Rectal smooth muscle tissue (tissue), 1 donor: Measurements from ENCODE around the gene ACBD3.

Source experiments
- H3K27ac ChIP-seq: one replicate; pipeline ENCODE4 v1.7.0; 2013; ENCODE audit warnings: low read depth, low read length, inconsistent platforms
- H3K27me3 ChIP-seq: one replicate; pipeline ENCODE4 v1.7.0; 2013; ENCODE audit warnings: low read length; ENCODE audit not compliant: control insufficient read depth, insufficient read depth
- H3K36me3 ChIP-seq: one replicate; pipeline ENCODE4 v1.7.0; 2013; ENCODE audit warnings: low read length; ENCODE audit not compliant: control insufficient read depth, insufficient read depth
- H3K4me1 ChIP-seq: one replicate; pipeline ENCODE4 v1.7.0; 2013; ENCODE audit warnings: low read length; ENCODE audit not compliant: control insufficient read depth, insufficient read depth
- H3K4me3 ChIP-seq: one replicate; pipeline ENCODE4 v1.7.0; 2013; ENCODE audit warnings: low read length
- H3K9ac ChIP-seq: one replicate; pipeline ENCODE4 v1.7.0; 2013; ENCODE audit warnings: low read length

Gene ACBD3

GRCh38 chr1:226186124-226187018, at the start of gene ACBD3:
ACBD3 (minus strand) TSS chr1:226186741; CDS start chr1:226186675, 66 bp downstream.
- Histone ChIP-seq H3K4me3 (peak within 1 kb of the TSS; percentile 72), H3K27me3 (no peaks in the 10 kb centered on the region), H3K36me3 (no peaks in the 10 kb centered on the region), H3K9ac (peak within 1 kb of the TSS; percentile 66), H3K27ac (peak within 1 kb of the TSS; percentile 87), H3K4me1 (peaks cover 6% of the 10 kb centered on the region)

- Histone ChIP-seq H3K4me1 (no peaks in the 10 kb centered on the region), H3K36me3 (no peaks in the 10 kb centered on the region), H3K4me3 (no peak overlapping the region), H3K9ac (no peak overlapping the region), H3K27me3 (no peaks in the 10 kb centered on the region), H3K27ac (no peak overlapping the region)
Observed at GRCh38 chr1:226233806-226234205, 47.3 kb upstream of the ACBD3 start.

GRCh38 chr1:226233293-226233692, 46.8 kb upstream of the ACBD3 start:
- Histone ChIP-seq H3K4me1 (no peaks in the 10 kb centered on the region), H3K27me3 (no peaks in the 10 kb centered on the region), H3K27ac (no peak overlapping the region), H3K9ac (no peak overlapping the region), H3K4me3 (no peak overlapping the region), H3K36me3 (no peaks in the 10 kb centered on the region)

GRCh38 chr1:226226601-226227000, 40.1 kb upstream of the ACBD3 start:
- no peaks in the 10 kb centered on the region for H3K36me3 ChIP-seq
- H3K9ac ChIP-seq = no peak overlapping the region
- H3K27ac ChIP-seq = no peak overlapping the region
- no peak overlapping the region for H3K4me3 ChIP-seq
- peaks cover 2% of the 10 kb centered on the region for H3K27me3 ChIP-seq
- H3K4me1 ChIP-seq = no peaks in the 10 kb centered on the region

- H3K4me1 ChIP-seq = no peaks in the 10 kb centered on the region
- H3K9ac ChIP-seq = no peak overlapping the region
- H3K27ac ChIP-seq = no peak overlapping the region
Observed at GRCh38 chr1:226223786-226224244, 37.3 kb upstream of the ACBD3 start.

GRCh38 chr1:226223157-226223785, 36.7 kb upstream of the ACBD3 start, which contains the start of gene MIXL1:
MIXL1 (plus strand) TSS chr1:226223664; CDS start chr1:226223682, 18 bp downstream.
- Histone ChIP-seq H3K9ac (no peak within 1 kb of the TSS), H3K4me3 (peak within 1 kb of the TSS; percentile 55), H3K27ac (no peak within 1 kb of the TSS)

More at GRCh38 chr1:226223786-226224244, 37.3 kb upstream of the ACBD3 start:
- H3K27me3 ChIP-seq = peaks cover 2% of the 10 kb centered on the region
- no peaks in the 10 kb centered on the region for H3K36me3 ChIP-seq
- H3K4me3 ChIP-seq = peak overlapping the region; percentile 55

GRCh38 chr1:226222686-226223085, 36.1 kb upstream of the ACBD3 start:
- no peak overlapping the region for H3K4me3 ChIP-seq
- H3K27ac ChIP-seq = no peak overlapping the region
- H3K4me1 ChIP-seq = no peaks in the 10 kb centered on the region
- peaks cover 2% of the 10 kb centered on the region for H3K27me3 ChIP-seq
- no peaks in the 10 kb centered on the region for H3K36me3 ChIP-seq
- no peak overlapping the region for H3K9ac ChIP-seq

More at GRCh38 chr1:226223157-226223785, 36.7 kb upstream of the ACBD3 start, which contains the start of gene MIXL1:
- Histone ChIP-seq H3K36me3 (no peaks in the 10 kb centered on the region), H3K27me3 (peaks cover 2% of the 10 kb centered on the region), H3K4me1 (no peaks in the 10 kb centered on the region)

- no peaks in the 10 kb centered on the region for H3K36me3 ChIP-seq
- peaks cover 2% of the 10 kb centered on the region for H3K27me3 ChIP-seq
- no peaks in the 10 kb centered on the region for H3K4me1 ChIP-seq
- no peak overlapping the region for H3K27ac ChIP-seq
- H3K9ac ChIP-seq = no peak overlapping the region
- H3K4me3 ChIP-seq = no peak overlapping the region
Observed at GRCh38 chr1:226220473-226221189, 34.1 kb upstream of the ACBD3 start.

GRCh38 chr1:226217273-226217672, 30.7 kb upstream of the ACBD3 start:
- Histone ChIP-seq H3K27me3 (no peaks in the 10 kb centered on the region), H3K4me3 (no peak overlapping the region), H3K9ac (no peak overlapping the region), H3K27ac (no peak overlapping the region), H3K4me1 (no peaks in the 10 kb centered on the region), H3K36me3 (no peaks in the 10 kb centered on the region)

GRCh38 chr1:226216056-226216455, 29.5 kb upstream of the ACBD3 start:
- H3K9ac ChIP-seq = no peak overlapping the region
- no peaks in the 10 kb centered on the region for H3K4me1 ChIP-seq
- H3K27ac ChIP-seq = no peak overlapping the region
- H3K27me3 ChIP-seq = no peaks in the 10 kb centered on the region
- H3K36me3 ChIP-seq = no peaks in the 10 kb centered on the region
- H3K4me3 ChIP-seq = no peak overlapping the region

GRCh38 chr1:226215239-226215638, 28.7 kb upstream of the ACBD3 start:
- no peak overlapping the region for H3K27ac ChIP-seq
- no peaks in the 10 kb centered on the region for H3K36me3 ChIP-seq
- H3K4me1 ChIP-seq = no peaks in the 10 kb centered on the region
- no peak overlapping the region for H3K4me3 ChIP-seq
- no peak overlapping the region for H3K9ac ChIP-seq
- H3K27me3 ChIP-seq = no peaks in the 10 kb centered on the region

GRCh38 chr1:226212545-226212944, 26.0 kb upstream of the ACBD3 start:
- Histone ChIP-seq H3K4me1 (no peaks in the 10 kb centered on the region), H3K27me3 (no peaks in the 10 kb centered on the region), H3K9ac (no peak overlapping the region), H3K36me3 (no peaks in the 10 kb centered on the region), H3K27ac (no peak overlapping the region), H3K4me3 (no peak overlapping the region)
